NOMO-1 (cell line): ENCODE data around the gene COQ4.

ENCODE experiments used
- DNase-seq, 2 experiments: peaks; one replicate each; lab custom pipeline; 2025; ENCODE audit not compliant: unreplicated experiment in 2 of 2; lab: John Stamatoyannopoulos, UW

COQ4 gene

GRCh38 chr9:128339761-128340690 is 17.4 kb downstream of the COQ4 start, which contains the start of gene SLC27A4:
Gene SLC27A4 (plus strand): TSS chr9:128340527. CDS start chr9:128343133, 2,606 bp downstream.
- DNase-seq = peak; percentile 77 to 91

- DNase-seq = peak in 1 of 2 experiments; percentile 14
Measured at GRCh38 chr9:128340691-128341434, 18.2 kb downstream of the COQ4 start.

- DNase-seq = peak; percentile 69 to 73
Measured at GRCh38 chr9:128341435-128341849, 18.8 kb downstream of the COQ4 start.

GRCh38 chr9:128342971-128343680 is 20.5 kb downstream of the COQ4 start:
- no peak for DNase-seq

GRCh38 chr9:128343855-128344254 is 21.2 kb downstream of the COQ4 start:
- DNase-seq = no peak

- no peak for DNase-seq
Measured at GRCh38 chr9:128344931-128345605, 22.4 kb downstream of the COQ4 start.

- DNase-seq = no peak
Measured at GRCh38 chr9:128349125-128349524, 26.5 kb downstream of the COQ4 start.

- no peak for DNase-seq
Measured at GRCh38 chr9:128349772-128350171, 27.1 kb downstream of the COQ4 start.

- DNase-seq = no peak
Measured at GRCh38 chr9:128355451-128355850, 32.8 kb downstream of the COQ4 start.

GRCh38 chr9:128358090-128358489 is 35.5 kb downstream of the COQ4 start:
- DNase-seq = no peak

- DNase-seq = no peak
Measured at GRCh38 chr9:128358861-128359260, 36.2 kb downstream of the COQ4 start.

GRCh38 chr9:128360826-128361225 is 38.2 kb downstream of the COQ4 start:
- DNase-seq = no peak

- DNase-seq = no peak
Measured at GRCh38 chr9:128361296-128361985, 38.8 kb downstream of the COQ4 start.

GRCh38 chr9:128361986-128362646 is 39.5 kb downstream of the COQ4 start:
- DNase-seq = peak; percentile 32 to 38

- no peak for DNase-seq
Measured at GRCh38 chr9:128362774-128363173, 40.1 kb downstream of the COQ4 start.

- DNase-seq = no peak
Measured at GRCh38 chr9:128365525-128365924, 42.9 kb downstream of the COQ4 start.

- DNase-seq = no peak
Measured at GRCh38 chr9:128369024-128369706, 46.5 kb downstream of the COQ4 start.

GRCh38 chr9:128370367-128370751 is 47.7 kb downstream of the COQ4 start:
- DNase-seq = peak in 1 of 2 experiments; percentile 56
